ENCODE data around the gene SEMG1.

- TF ChIP-seq SUZ12 (IDR thresholded peaks at IDR 0.05): no peak
- TF ChIP-seq PKNOX1 (IDR thresholded peaks at IDR 0.05): peak; percentile 36; the same call in 1 of the 2 replicates
Observed at GRCh38 chr20:45248609-45249008, 41.8 kb downstream of the SEMG1 start.

Data from HEK293T (cell line).